ENCODE data around the gene HTR3C.

The HTR3C gene

GRCh38 chr3:184058029-184058428 lies 5.2 kb downstream of the HTR3C start:
- H2AFZ ChIP-seq (ENCODE audit: low read length): no peak overlapping the region
- H3K4me3 ChIP-seq (ENCODE audit: low read length, poor library complexity, severe bottlenecking): no peak overlapping the region
- H3K79me2 ChIP-seq (ENCODE audit: insufficient read depth, low read length): no peaks in the 10 kb centered on the region
- TF ChIP-seq EZH2phosphoT487 (IDR thresholded peaks at IDR 0.05; ENCODE audit: borderline replicate concordance) (no peak), CTCF (conservative IDR thresholded peaks at IDR 0.05; ENCODE audit: low read length) (no peak)
- no peak overlapping the region for H3K4me2 ChIP-seq (ENCODE audit: low read depth, low read length, poor library complexity, severe bottlenecking)
- H3K36me3 ChIP-seq (ENCODE audit: insufficient read depth, low read length): no peaks in the 10 kb centered on the region
- no peaks in the 10 kb centered on the region for H3F3A ChIP-seq (ENCODE audit: low read depth)
- no peak overlapping the region for H3K9ac ChIP-seq (ENCODE audit: low read depth, low read length, poor library complexity, severe bottlenecking)
- no peaks in the 10 kb centered on the region for H3K9me2 ChIP-seq (replicated peaks; ENCODE audit: low read depth, low read length)
- no peaks in the 10 kb centered on the region for H3K27me3 ChIP-seq (ENCODE audit: insufficient read depth, low read length, poor library complexity, severe bottlenecking)
- no peaks in the 10 kb centered on the region for H3K4me1 ChIP-seq (ENCODE audit: insufficient read depth, low read length, poor library complexity, severe bottlenecking)
- H3K9me3 ChIP-seq (ENCODE audit: insufficient read depth, low read depth, low read length): no peaks in the 10 kb centered on the region
- no peaks in the 10 kb centered on the region for H4K20me1 ChIP-seq (ENCODE audit: insufficient read depth, low read length, poor library complexity, severe bottlenecking)

GRCh38 chr3:184059424-184059823 lies 6.6 kb downstream of the HTR3C start:
- Histone ChIP-seq H3K9me2 (replicated peaks; ENCODE audit: low read depth, low read length) (no peaks in the 10 kb centered on the region), H3F3A (ENCODE audit: low read depth) (no peaks in the 10 kb centered on the region), H3K27me3 (ENCODE audit: insufficient read depth, low read length, poor library complexity, severe bottlenecking) (no peaks in the 10 kb centered on the region), H3K9me3 (ENCODE audit: insufficient read depth, low read depth, low read length) (no peaks in the 10 kb centered on the region), H4K20me1 (ENCODE audit: insufficient read depth, low read length, poor library complexity, severe bottlenecking) (no peaks in the 10 kb centered on the region), H3K79me2 (ENCODE audit: insufficient read depth, low read length) (no peaks in the 10 kb centered on the region), H3K9ac (ENCODE audit: low read depth, low read length, poor library complexity, severe bottlenecking) (no peak overlapping the region), H3K4me1 (ENCODE audit: insufficient read depth, low read length, poor library complexity, severe bottlenecking) (no peaks in the 10 kb centered on the region), H3K4me2 (ENCODE audit: low read depth, low read length, poor library complexity, severe bottlenecking) (no peak overlapping the region), H3K4me3 (ENCODE audit: low read length, poor library complexity, severe bottlenecking) (no peak overlapping the region), H2AFZ (ENCODE audit: low read length) (no peak overlapping the region; the same call in 1 of the 2 replicates), H3K36me3 (ENCODE audit: insufficient read depth, low read length) (no peaks in the 10 kb centered on the region)
- TF ChIP-seq EZH2phosphoT487 (IDR thresholded peaks at IDR 0.05; ENCODE audit: borderline replicate concordance): no peak
- TF ChIP-seq CTCF (conservative IDR thresholded peaks at IDR 0.05; ENCODE audit: low read length): no peak

GRCh38 chr3:184062637-184063036 lies 9.8 kb downstream of the HTR3C start:
- Histone ChIP-seq H3F3A (ENCODE audit: low read depth) (no peaks in the 10 kb centered on the region), H3K79me2 (ENCODE audit: insufficient read depth, low read length) (no peaks in the 10 kb centered on the region), H3K9me2 (replicated peaks; ENCODE audit: low read depth, low read length) (no peaks in the 10 kb centered on the region), H3K9me3 (ENCODE audit: insufficient read depth, low read depth, low read length) (no peaks in the 10 kb centered on the region), H2AFZ (ENCODE audit: low read length) (no peak overlapping the region), H3K36me3 (ENCODE audit: insufficient read depth, low read length) (no peaks in the 10 kb centered on the region), H3K4me2 (ENCODE audit: low read depth, low read length, poor library complexity, severe bottlenecking) (no peak overlapping the region), H3K9ac (ENCODE audit: low read depth, low read length, poor library complexity, severe bottlenecking) (no peak overlapping the region), H3K4me3 (ENCODE audit: low read length, poor library complexity, severe bottlenecking) (no peak overlapping the region), H4K20me1 (ENCODE audit: insufficient read depth, low read length, poor library complexity, severe bottlenecking) (no peaks in the 10 kb centered on the region), H3K4me1 (ENCODE audit: insufficient read depth, low read length, poor library complexity, severe bottlenecking) (no peaks in the 10 kb centered on the region), H3K27me3 (ENCODE audit: insufficient read depth, low read length, poor library complexity, severe bottlenecking) (no peaks in the 10 kb centered on the region)
- TF ChIP-seq EZH2phosphoT487 (IDR thresholded peaks at IDR 0.05; ENCODE audit: borderline replicate concordance) (no peak), CTCF (conservative IDR thresholded peaks at IDR 0.05; ENCODE audit: low read length) (no peak)
